K562 (cell line): Measurements from ENCODE around the gene ASIC3. TPM values are rescaled to one million over a fixed set of nuclear protein-coding genes. Genes with fewer than 3 reads are reported as not detected.

ENCODE experiments used
- CBX3 ChIP-seq, 2 experiments: IDR thresholded peaks; 1 replicate in 1 of 2; 2 replicates in 1 of 2; pipeline ENCODE4 v1.6.1; 2012; ENCODE audit warnings: inconsistent platforms in 2 of 2, low read length in 2 of 2, borderline replicate concordance in 1 of 2, control low read depth in 1 of 2
- CREBBP ChIP-seq: IDR thresholded peaks from one replicate; pipeline ENCODE4 v1.6.1; 2012; ENCODE audit warnings: low read depth, mild to moderate bottlenecking, control low read depth, inconsistent platforms, low read length
- ETV1 ChIP-seq: fragments of 450-650 bp; conservative IDR thresholded peaks from 2 replicates; pipeline ENCODE4 v1.6.1; 2016; ENCODE audit warnings: missing genetic modification characterization, control low read depth, low read depth, missing compliant biosample characterization
- ETV6 ChIP-seq, 3 experiments: fragments of 150-350 bp in 1 of 3; sonication (generic) in 1 of 3; formaldehyde crosslinking in 1 of 3; IDR thresholded peaks; 2 replicates each; pipeline versions ENCODE4 v1.6.1 to v1.8.0; 2014 to 2022; ENCODE audit warnings: borderline replicate concordance in 2 of 3, low read depth in 2 of 3, antibody characterized with exemption in 1 of 3, low read length in 1 of 3, mild to moderate bottlenecking in 1 of 3, missing genetic modification reagents in 1 of 3
- FOSL1 ChIP-seq: fragments of 200-800 bp; sonication (Bioruptor generic); conservative IDR thresholded peaks from 2 replicates; pipeline ENCODE4 v1.6.1; 2016; ENCODE audit warnings: missing genetic modification characterization, missing compliant biosample characterization
- FOXJ3 ChIP-seq: sonication (generic); formaldehyde crosslinking; IDR thresholded peaks from 2 replicates; pipeline ENCODE4 v1.4.0; 2020; ENCODE audit warnings: mild to moderate bottlenecking, missing genetic modification reagents
- HCFC1 ChIP-seq: IDR thresholded peaks from 2 replicates; pipeline ENCODE4 v1.6.1; 2012; ENCODE audit warnings: low read depth, low read length, improper control_type of control experiment
- HNRNPL ChIP-seq: fragments of 200-400 bp; formaldehyde crosslinking; IDR thresholded peaks from 2 replicates; pipeline ENCODE4 v1.6.1; 2017; ENCODE audit warnings: low read depth, mild to moderate bottlenecking, low read length
- IRF2 ChIP-seq: sonication (generic); formaldehyde crosslinking; IDR thresholded peaks from 2 replicates; pipeline ENCODE4 v1.8.1; 2022; ENCODE audit warnings: mild to moderate bottlenecking, missing genetic modification reagents
- KAT2B ChIP-seq: IDR thresholded peaks from one replicate; pipeline ENCODE4 v1.6.1; 2012; ENCODE audit warnings: low read depth, mild to moderate bottlenecking, control low read depth, inconsistent platforms, low read length, moderate library complexity
- MAFG ChIP-seq: fragments of 450-650 bp; conservative IDR thresholded peaks from 2 replicates; pipeline ENCODE4 v1.6.1; 2016; ENCODE audit warnings: missing genetic modification characterization, missing compliant biosample characterization
- MTA3 ChIP-seq: fragments of 450-650 bp; formaldehyde crosslinking; IDR thresholded peaks from 2 replicates; pipeline ENCODE4 v1.6.1; 2017; ENCODE audit warnings: mild to moderate bottlenecking, borderline replicate concordance
- MYBL2 ChIP-seq, 2 experiments: fragments of 450-650 bp in 1 of 2; sonication (generic) in 1 of 2; formaldehyde crosslinking in 1 of 2; IDR thresholded peaks; 2 replicates each; pipeline versions ENCODE4 v1.6.1 to v1.8.1; 2017 to 2022; ENCODE audit warnings: borderline replicate concordance in 1 of 2, inconsistent platforms in 1 of 2, low read depth in 1 of 2, mild to moderate bottlenecking in 1 of 2, missing genetic modification reagents in 1 of 2, moderate library complexity in 1 of 2
- NCOR1 ChIP-seq: fragments of 450-650 bp; IDR thresholded peaks from 2 replicates; pipeline ENCODE4 v1.6.1; 2016; ENCODE audit warnings: mild to moderate bottlenecking, moderate library complexity
- NR3C1 ChIP-seq: sonication (generic); formaldehyde crosslinking; IDR thresholded peaks from 2 replicates; pipeline ENCODE4 v1.8.1; 2022; ENCODE audit warnings: missing genetic modification reagents
- RBM39 ChIP-seq: fragments of 200-400 bp; formaldehyde crosslinking; optimal IDR thresholded peaks from 2 replicates; pipeline ENCODE3; 2018; ENCODE audit warnings: low read depth, low read length
- TCF7 ChIP-seq: sonication (generic); IDR thresholded peaks from 2 replicates; pipeline ENCODE4 v1.6.1; 2016; ENCODE audit warnings: antibody characterized with exemption, borderline replicate concordance
- YBX1 ChIP-seq: fragments of 450-650 bp; IDR thresholded peaks from 2 replicates; pipeline ENCODE4 v1.7.1; 2016; ENCODE audit warnings: mild to moderate bottlenecking
- ZNF143 ChIP-seq: sonication (generic); formaldehyde crosslinking; IDR thresholded peaks from 2 replicates; pipeline ENCODE4 v1.9.0; 2022; ENCODE audit warnings: mild to moderate bottlenecking, missing genetic modification reagents
- ZNF274 ChIP-seq: IDR thresholded peaks from 2 replicates; pipeline ENCODE4 v1.6.1; 2011; ENCODE audit warnings: low read depth, mild to moderate bottlenecking, low read length, moderate library complexity, borderline replicate concordance
- ZNF280A ChIP-seq: fragments of 450-650 bp; IDR thresholded peaks from 2 replicates; pipeline ENCODE4 v1.6.1; 2018; ENCODE audit warnings: mild to moderate bottlenecking, low read depth; ENCODE audit not compliant: partially characterized antibody
- polyA plus RNA-seq, 8 experiments: library from polyadenylated mRNA; depleted of rRNA in 4 of 8; stranded (reverse) in 5 of 8; unstranded in 3 of 8; fragments of >200 nt; fragmentation: Nextera tagmentation in 2 of 8; fragmentation: Illumina TruSeq in 1 of 8; extraction: Ambion mirVana in 2 of 8; extraction: Trizol in 1 of 8; gene quantifications; 2 replicates each; pipeline versions ENCODE4 v1.2.1 to v1.2.3, GENCODE V29; 2011 to 2014; ENCODE audit warnings: inconsistent platforms in 1 of 8, missing spikeins in 1 of 8
- total RNA-seq, 7 experiments: library from RNA; depleted of rRNA in 6 of 7; stranded (reverse); fragments of >200 nt in 6 of 7; fragmentation: Illumina TruSeq in 2 of 7; extraction: Trizol in 2 of 7; gene quantifications; 2 replicates each; pipeline versions ENCODE4 v1.2.1 to v1.2.3, GENCODE V29; 2011 to 2021; ENCODE audit warnings: low replicate concordance in 1 of 7
- TF ChIP-seq, protein P1 (sequence below): sonication (generic); formaldehyde crosslinking; IDR thresholded peaks from 2 replicates; pipeline ENCODE4 v1.8.0; 2022; ENCODE audit warnings: mild to moderate bottlenecking, missing genetic modification reagents
- TF ChIP-seq, protein P2 (sequence below): sonication (generic); formaldehyde crosslinking; IDR thresholded peaks from 2 replicates; pipeline ENCODE4 v1.8.1; 2023; ENCODE audit warnings: mild to moderate bottlenecking, missing genetic modification reagents

ASIC3 gene
- total and polyA plus RNA-seq, 9 of the 15 experiments (the other 6 are each of a cell fraction or from before 2014, with no cell fraction given): 0.11 to 5.0 (median 0.87) TPM

DNA sequence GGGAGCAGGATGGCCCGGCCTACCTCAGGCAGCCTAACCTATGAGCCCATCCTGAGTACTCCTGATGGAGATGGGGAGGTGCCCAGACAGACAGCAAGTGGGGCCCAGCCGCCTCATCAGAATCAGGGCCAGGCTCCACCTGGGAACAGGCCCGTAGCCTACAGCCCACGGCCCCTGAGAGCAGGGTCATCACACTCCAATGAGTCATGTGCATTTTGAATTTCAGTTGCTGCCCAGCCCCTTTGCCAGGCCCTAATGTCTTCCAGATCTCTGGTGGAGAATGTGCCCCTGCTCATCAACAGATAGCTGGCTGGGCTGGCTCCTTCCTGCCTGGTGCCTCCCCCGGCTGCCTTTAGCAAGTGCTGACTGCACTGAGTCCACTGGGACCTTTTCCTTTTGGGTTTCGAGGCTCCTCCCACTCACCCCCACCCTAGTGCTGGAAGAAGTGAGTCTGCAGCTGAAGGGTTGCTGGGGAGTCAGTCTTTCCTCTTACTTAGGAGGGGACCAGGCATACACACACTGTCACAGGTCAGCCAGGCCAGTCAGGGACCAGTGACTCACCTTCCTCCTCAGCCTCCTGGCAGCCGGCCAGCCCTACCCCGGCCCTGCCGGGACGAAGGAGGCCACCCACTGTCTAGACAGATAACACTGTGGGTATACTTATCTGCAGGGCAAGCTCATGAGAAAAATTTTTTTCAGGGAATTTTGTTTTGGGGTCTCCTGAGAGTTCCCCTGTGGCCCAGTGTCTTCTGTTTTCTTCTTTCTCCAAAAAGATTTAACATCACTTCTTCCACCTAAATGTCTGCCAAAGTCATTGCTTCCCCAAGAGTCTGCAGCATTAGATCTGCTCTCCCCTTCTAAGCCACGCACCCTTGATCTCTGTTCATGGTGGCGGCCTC, 9.1 kb upstream of the ASIC3 start (continued):
- TF ChIP-seq FOXJ3 (CRISPR knock-in tag) (no peak), IRF2 (no peak), ZNF143 (0 out of 2 replicates have a peak, but pooled peaks have one; percentile 3), HCFC1 (0 out of 2 replicates have a peak, but pooled peaks have one; percentile 20), MAFG (tag) (peak; percentile 3), MYBL2 (IDR thresholded peaks at IDR 0.05; ENCODE audit: low read depth) (no peak; the same call in 1 of the 2 replicates), MYBL2 (CRISPR knock-in tag; IDR thresholded peaks at IDR 0.05; ENCODE audit: borderline replicate concordance) (no peak), CREBBP (no peak), ETV6 (IDR thresholded peaks at IDR 0.05; ENCODE audit: borderline replicate concordance in 1 of 2, low read depth in 2 of 2, low read length in 1 of 2) (peak in 1 of 2 experiments; percentile 26; a peak in 2 of 4 replicates), ETV6 (CRISPR knock-in tag; IDR thresholded peaks at IDR 0.05; ENCODE audit: borderline replicate concordance) (no peak), FOSL1 (tag) (peak; percentile 100), ETV1 (tag) (peak; percentile 36; the same call in 1 of the 2 replicates), KAT2B (no peak), ZNF280A (no peak), NR3C1 (CRISPR knock-in tag) (no peak), ZNF274 (no peak), HNRNPL (peak; percentile 77; the same call in 1 of the 2 replicates), TCF7 (peak; percentile 78; the same call in 1 of the 2 replicates), YBX1 (no peak), RBM39 (no peak), MTA3 (peak; percentile 95), NCOR1 (peak; percentile 99), CBX3 (IDR thresholded peaks at IDR 0.05; ENCODE audit: borderline replicate concordance in 1 of 2, low read length in 2 of 2) (peak in 1 of 2 experiments; percentile 43; a peak in 1 of 3 replicates)
- TF ChIP-seq, protein P1, sequence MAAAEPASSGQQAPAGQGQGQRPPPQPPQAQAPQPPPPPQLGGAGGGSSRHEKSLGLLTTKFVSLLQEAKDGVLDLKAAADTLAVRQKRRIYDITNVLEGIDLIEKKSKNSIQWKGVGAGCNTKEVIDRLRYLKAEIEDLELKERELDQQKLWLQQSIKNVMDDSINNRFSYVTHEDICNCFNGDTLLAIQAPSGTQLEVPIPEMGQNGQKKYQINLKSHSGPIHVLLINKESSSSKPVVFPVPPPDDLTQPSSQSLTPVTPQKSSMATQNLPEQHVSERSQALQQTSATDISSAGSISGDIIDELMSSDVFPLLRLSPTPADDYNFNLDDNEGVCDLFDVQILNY (CRISPR knock-in tag): no peak
- TF ChIP-seq, protein P2, sequence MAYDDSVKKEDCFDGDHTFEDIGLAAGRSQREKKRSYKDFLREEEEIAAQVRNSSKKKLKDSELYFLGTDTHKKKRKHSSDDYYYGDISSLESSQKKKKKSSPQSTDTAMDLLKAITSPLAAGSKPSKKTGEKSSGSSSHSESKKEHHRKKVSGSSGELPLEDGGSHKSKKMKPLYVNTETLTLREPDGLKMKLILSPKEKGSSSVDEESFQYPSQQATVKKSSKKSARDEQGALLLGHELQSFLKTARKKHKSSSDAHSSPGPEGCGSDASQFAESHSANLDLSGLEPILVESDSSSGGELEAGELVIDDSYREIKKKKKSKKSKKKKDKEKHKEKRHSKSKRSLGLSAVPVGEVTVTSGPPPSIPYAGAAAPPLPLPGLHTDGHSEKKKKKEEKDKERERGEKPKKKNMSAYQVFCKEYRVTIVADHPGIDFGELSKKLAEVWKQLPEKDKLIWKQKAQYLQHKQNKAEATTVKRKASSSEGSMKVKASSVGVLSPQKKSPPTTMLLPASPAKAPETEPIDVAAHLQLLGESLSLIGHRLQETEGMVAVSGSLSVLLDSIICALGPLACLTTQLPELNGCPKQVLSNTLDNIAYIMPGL: 0 out of 2 replicates have a peak, but pooled peaks have one; percentile 30
